Body of pancreas (tissue), 4 donors: ENCODE measurements around the gene KATNIP.

ENCODE experiments used
- POLR2A ChIP-seq, 3 donors: fragments of 450-650 bp; IDR thresholded peaks; one replicate each; pipeline ENCODE4 v1.6.1; 2016; ENCODE audit warnings: antibody characterized with exemption in 3 of 3, mild to moderate bottlenecking in 2 of 3
- TF ChIP-seq, protein P1 (sequence below), 7 experiments: fragments of 450-650 bp in 4 of 7; fragments of 200-600 bp in 3 of 7; sonication (generic) in 3 of 7; IDR thresholded peaks; one replicate each; pipeline ENCODE4 v1.5.1; 2016 to 2019; ENCODE audit warnings: antibody characterized with exemption in 7 of 7

DNA sequence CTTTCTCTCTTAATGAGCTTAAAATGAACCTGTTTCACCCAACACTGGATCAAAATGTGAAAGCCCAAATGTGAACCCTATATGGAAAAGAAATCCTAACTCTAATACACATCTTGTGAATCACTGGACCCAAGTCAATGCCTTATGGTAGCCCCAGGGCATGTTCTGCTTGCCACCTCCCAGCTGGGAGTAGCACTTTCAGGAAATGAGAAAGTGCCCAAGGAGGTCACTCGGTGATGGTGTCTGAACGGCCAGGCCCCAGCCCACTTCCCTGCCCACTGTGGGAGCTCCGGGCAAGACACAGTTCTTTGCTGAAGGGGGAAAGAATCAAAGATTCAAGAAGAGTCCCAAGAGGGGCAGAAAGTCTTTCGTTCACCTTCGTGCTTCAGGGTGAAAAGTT is 46.3 kb upstream of the KATNIP start:
- TF ChIP-seq, protein P1, sequence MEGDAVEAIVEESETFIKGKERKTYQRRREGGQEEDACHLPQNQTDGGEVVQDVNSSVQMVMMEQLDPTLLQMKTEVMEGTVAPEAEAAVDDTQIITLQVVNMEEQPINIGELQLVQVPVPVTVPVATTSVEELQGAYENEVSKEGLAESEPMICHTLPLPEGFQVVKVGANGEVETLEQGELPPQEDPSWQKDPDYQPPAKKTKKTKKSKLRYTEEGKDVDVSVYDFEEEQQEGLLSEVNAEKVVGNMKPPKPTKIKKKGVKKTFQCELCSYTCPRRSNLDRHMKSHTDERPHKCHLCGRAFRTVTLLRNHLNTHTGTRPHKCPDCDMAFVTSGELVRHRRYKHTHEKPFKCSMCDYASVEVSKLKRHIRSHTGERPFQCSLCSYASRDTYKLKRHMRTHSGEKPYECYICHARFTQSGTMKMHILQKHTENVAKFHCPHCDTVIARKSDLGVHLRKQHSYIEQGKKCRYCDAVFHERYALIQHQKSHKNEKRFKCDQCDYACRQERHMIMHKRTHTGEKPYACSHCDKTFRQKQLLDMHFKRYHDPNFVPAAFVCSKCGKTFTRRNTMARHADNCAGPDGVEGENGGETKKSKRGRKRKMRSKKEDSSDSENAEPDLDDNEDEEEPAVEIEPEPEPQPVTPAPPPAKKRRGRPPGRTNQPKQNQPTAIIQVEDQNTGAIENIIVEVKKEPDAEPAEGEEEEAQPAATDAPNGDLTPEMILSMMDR (IDR thresholded peaks at IDR 0.05), result no peak
- TF ChIP-seq POLR2A (IDR thresholded peaks at IDR 0.05), result no peak
